ENCODE measurements around the gene TTN. TPM values are rescaled to one million over a fixed set of nuclear protein-coding genes. Genes with fewer than 3 reads are reported as not detected.

Gene TTN
- total RNA-seq, 1 experiment from 2014 or later = 0.05 TPM

DNA sequence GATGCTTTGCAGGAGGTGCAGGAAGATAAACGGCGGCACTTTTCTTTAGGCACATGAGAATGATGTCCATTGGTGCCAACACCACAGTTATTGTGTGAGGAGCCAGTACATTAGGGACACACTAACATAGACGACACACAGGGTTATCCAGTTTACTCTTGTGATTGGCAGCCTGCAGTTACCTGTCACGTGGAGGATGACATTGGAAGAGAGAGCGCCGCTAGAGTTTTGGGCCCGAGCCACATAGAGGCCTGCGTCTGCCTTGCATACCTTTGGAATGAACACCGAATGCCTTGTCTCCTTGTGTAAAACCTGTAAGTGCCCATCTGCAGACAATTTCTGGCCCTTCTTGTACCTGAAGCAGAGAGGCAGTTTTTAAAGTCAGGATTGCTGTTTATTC lies 26.9 kb upstream of the TTN start:
- H3K4me1 ChIP-seq (ENCODE audit: control insufficient read depth in 1 of 2, insufficient read depth in 2 of 2, low read length in 2 of 2) = no peaks in the 10 kb centered on the region
- H3K27me3 ChIP-seq (ENCODE audit: insufficient read depth, low read length) = no peaks in the 10 kb centered on the region
- no peaks in the 10 kb centered on the region for H4K20me1 ChIP-seq (ENCODE audit: insufficient read depth)
- H3K27ac ChIP-seq (ENCODE audit: low read depth, low read length) = no peak overlapping the region
- H3K36me3 ChIP-seq (ENCODE audit: control insufficient read depth in 1 of 2, insufficient read depth in 2 of 2, low read length in 2 of 2) = no peaks in the 10 kb centered on the region
- no peak overlapping the region for H3K4me3 ChIP-seq (replicated peaks in 1 of 2; ENCODE audit: low read depth in 1 of 2, low read length in 2 of 2)
- H3K4me2 ChIP-seq (ENCODE audit: low read length) = no peak overlapping the region
- ATAC-seq (no peak), DNase-seq (ENCODE audit: low read depth, low spot score) (no peak)
- no peaks in the 10 kb centered on the region for H3K9me3 ChIP-seq (ENCODE audit: control insufficient read depth in 1 of 2, insufficient read depth in 1 of 2, low read depth in 1 of 2, low read length in 2 of 2)
- POLR2A ChIA-PET = no interaction called here
- no peak overlapping the region for H3K9ac ChIP-seq (ENCODE audit: low read length)
- no peak overlapping the region for H2AFZ ChIP-seq (ENCODE audit: low read depth, low read length, poor library complexity, severe bottlenecking)
- intact Hi-C loops (cut with micrococcal nuclease) = no loop called here
- RAD21 ChIA-PET (ENCODE audit: low non-redundant PET in 1 of 2, low total read pairs in 2 of 2, uncharacterized antibody in 2 of 2, unreplicated experiment in 2 of 2) = no interaction called here
- H3K9me2 ChIP-seq (ENCODE audit: insufficient read depth) = no peaks in the 10 kb centered on the region
- BruUV-seq (replicated peaks) = no TSS peak
- no peaks in the 10 kb centered on the region for H3K79me2 ChIP-seq (ENCODE audit: insufficient read depth, low read length)
- CTCF ChIA-PET = no interaction called here
- TF ChIP-seq, protein P1, sequence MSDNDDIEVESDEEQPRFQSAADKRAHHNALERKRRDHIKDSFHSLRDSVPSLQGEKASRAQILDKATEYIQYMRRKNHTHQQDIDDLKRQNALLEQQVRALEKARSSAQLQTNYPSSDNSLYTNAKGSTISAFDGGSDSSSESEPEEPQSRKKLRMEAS (IDR thresholded peaks at IDR 0.05) = no peak
- TF ChIP-seq EGR1 (IDR thresholded peaks at IDR 0.05; ENCODE audit: low read depth) (no peak), SP1 (IDR thresholded peaks at IDR 0.05; ENCODE audit: low read depth) (no peak), EZH2 (IDR thresholded peaks at IDR 0.05) (no peak), RAD21 (IDR thresholded peaks at IDR 0.05; ENCODE audit: low read depth) (no peak), YY1 (IDR thresholded peaks at IDR 0.05; ENCODE audit: extremely low read depth, insufficient replicate concordance, low read depth, low read length) (no peak), TCF7L2 (IDR thresholded peaks at IDR 0.05; ENCODE audit: borderline replicate concordance, extremely low read depth, insufficient read depth, insufficient read length) (no peak), CEBPB (IDR thresholded peaks at IDR 0.05; ENCODE audit: low read depth) (no peak), ZNF274 (IDR thresholded peaks at IDR 0.05; ENCODE audit: low read depth, low read length) (no peak), SRF (IDR thresholded peaks at IDR 0.05; ENCODE audit: low read depth) (no peak), EZH2phosphoT487 (IDR thresholded peaks at IDR 0.05; ENCODE audit: borderline replicate concordance) (no peak), ZFX (IDR thresholded peaks at IDR 0.05) (no peak), SIN3A (IDR thresholded peaks at IDR 0.05; ENCODE audit: low read depth) (no peak), POLR2A (IDR thresholded peaks at IDR 0.05; ENCODE audit: borderline replicate concordance, extremely low read depth, insufficient read depth, insufficient read length) (no peak)
- TF ChIP-seq, protein P2, sequence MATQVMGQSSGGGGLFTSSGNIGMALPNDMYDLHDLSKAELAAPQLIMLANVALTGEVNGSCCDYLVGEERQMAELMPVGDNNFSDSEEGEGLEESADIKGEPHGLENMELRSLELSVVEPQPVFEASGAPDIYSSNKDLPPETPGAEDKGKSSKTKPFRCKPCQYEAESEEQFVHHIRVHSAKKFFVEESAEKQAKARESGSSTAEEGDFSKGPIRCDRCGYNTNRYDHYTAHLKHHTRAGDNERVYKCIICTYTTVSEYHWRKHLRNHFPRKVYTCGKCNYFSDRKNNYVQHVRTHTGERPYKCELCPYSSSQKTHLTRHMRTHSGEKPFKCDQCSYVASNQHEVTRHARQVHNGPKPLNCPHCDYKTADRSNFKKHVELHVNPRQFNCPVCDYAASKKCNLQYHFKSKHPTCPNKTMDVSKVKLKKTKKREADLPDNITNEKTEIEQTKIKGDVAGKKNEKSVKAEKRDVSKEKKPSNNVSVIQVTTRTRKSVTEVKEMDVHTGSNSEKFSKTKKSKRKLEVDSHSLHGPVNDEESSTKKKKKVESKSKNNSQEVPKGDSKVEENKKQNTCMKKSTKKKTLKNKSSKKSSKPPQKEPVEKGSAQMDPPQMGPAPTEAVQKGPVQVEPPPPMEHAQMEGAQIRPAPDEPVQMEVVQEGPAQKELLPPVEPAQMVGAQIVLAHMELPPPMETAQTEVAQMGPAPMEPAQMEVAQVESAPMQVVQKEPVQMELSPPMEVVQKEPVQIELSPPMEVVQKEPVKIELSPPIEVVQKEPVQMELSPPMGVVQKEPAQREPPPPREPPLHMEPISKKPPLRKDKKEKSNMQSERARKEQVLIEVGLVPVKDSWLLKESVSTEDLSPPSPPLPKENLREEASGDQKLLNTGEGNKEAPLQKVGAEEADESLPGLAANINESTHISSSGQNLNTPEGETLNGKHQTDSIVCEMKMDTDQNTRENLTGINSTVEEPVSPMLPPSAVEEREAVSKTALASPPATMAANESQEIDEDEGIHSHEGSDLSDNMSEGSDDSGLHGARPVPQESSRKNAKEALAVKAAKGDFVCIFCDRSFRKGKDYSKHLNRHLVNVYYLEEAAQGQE (IDR thresholded peaks at IDR 0.05; ENCODE audit: low read depth) = no peak
- TF ChIP-seq, protein P3, sequence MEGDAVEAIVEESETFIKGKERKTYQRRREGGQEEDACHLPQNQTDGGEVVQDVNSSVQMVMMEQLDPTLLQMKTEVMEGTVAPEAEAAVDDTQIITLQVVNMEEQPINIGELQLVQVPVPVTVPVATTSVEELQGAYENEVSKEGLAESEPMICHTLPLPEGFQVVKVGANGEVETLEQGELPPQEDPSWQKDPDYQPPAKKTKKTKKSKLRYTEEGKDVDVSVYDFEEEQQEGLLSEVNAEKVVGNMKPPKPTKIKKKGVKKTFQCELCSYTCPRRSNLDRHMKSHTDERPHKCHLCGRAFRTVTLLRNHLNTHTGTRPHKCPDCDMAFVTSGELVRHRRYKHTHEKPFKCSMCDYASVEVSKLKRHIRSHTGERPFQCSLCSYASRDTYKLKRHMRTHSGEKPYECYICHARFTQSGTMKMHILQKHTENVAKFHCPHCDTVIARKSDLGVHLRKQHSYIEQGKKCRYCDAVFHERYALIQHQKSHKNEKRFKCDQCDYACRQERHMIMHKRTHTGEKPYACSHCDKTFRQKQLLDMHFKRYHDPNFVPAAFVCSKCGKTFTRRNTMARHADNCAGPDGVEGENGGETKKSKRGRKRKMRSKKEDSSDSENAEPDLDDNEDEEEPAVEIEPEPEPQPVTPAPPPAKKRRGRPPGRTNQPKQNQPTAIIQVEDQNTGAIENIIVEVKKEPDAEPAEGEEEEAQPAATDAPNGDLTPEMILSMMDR (IDR thresholded peaks at IDR 0.05 in 2 of 3, conservative IDR thresholded peaks at IDR 0.05 in 1 of 3; ENCODE audit: borderline replicate concordance in 1 of 3, insufficient read depth in 1 of 3, low read depth in 2 of 3, low read length in 2 of 3) = no peak
- TF ChIP-seq, protein P4, sequence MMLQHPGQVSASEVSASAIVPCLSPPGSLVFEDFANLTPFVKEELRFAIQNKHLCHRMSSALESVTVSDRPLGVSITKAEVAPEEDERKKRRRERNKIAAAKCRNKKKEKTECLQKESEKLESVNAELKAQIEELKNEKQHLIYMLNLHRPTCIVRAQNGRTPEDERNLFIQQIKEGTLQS (IDR thresholded peaks at IDR 0.05) = no peak
- TF ChIP-seq, protein P5, sequence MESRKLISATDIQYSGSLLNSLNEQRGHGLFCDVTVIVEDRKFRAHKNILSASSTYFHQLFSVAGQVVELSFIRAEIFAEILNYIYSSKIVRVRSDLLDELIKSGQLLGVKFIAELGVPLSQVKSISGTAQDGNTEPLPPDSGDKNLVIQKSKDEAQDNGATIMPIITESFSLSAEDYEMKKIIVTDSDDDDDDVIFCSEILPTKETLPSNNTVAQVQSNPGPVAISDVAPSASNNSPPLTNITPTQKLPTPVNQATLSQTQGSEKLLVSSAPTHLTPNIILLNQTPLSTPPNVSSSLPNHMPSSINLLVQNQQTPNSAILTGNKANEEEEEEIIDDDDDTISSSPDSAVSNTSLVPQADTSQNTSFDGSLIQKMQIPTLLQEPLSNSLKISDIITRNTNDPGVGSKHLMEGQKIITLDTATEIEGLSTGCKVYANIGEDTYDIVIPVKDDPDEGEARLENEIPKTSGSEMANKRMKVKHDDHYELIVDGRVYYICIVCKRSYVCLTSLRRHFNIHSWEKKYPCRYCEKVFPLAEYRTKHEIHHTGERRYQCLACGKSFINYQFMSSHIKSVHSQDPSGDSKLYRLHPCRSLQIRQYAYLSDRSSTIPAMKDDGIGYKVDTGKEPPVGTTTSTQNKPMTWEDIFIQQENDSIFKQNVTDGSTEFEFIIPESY (IDR thresholded peaks at IDR 0.05; ENCODE audit: extremely low read depth, insufficient replicate concordance, low read length) = no peak

Measured in HCT116 (cell line).